ENCODE results near the gene CCDC121. TPM values are rescaled to one million over a fixed set of nuclear protein-coding genes. Genes with fewer than 3 reads are reported as not detected.

CCDC121 gene
- total and polyA plus RNA-seq, 10 of the 15 experiments (the other 5 are each of a cell fraction or from before 2014, with no cell fraction given) = 0.34 to 1.2 (median 0.63) TPM

DNA sequence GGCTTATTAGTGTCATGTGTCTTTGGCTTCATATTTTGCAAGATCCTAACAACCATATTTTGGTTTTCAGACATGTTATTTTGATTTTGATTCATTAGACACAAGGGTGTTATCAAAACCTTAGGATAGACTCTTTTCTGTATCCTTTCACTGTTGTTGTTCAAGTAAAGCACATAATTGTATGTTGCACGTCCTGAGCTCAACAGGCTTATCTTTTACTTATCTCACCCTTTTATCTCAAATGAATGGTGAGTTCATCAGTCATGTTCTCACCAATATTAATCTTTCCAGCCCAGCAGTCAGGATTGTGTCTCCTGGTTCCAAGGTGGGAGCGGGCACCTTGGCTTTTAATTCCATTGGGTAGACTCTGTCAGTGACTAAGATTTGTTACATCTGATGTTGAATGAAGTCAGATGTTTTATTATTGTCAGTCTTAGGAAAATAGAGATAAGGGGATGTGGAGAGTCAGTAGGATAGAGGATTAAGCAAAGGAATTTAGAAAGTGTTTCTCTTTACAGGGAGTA is 12.0 kb upstream of the CCDC121 start:
- in situ Hi-C loops (cut with MboI) = no loop called here
- ATAC-seq (no peak), FAIRE-seq (no peak), DNase-seq (ENCODE audit: low read depth, low spot score) (no peak)
- no peak overlapping the region for H2AFZ ChIP-seq (ENCODE audit: control insufficient read depth, low read depth, low read length)
- H3K4me1 ChIP-seq (ENCODE audit: control insufficient read depth, insufficient read depth, low read length) = no peaks in the 10 kb centered on the region
- no TSS peak for BruUV-seq (replicated peaks)
- peaks cover 0 to 25% of the 10 kb centered on the region in 2 experiments; a peak in 2 of 4 replicates for H3K36me3 ChIP-seq (ENCODE audit: control insufficient read depth in 2 of 2, insufficient read depth in 2 of 2, low read length in 1 of 2)
- H3K27ac ChIP-seq (ENCODE audit: control insufficient read depth, insufficient read depth) = no peak overlapping the region
- H4K20me1 ChIP-seq (ENCODE audit: control insufficient read depth, insufficient read depth) = no peaks in the 10 kb centered on the region
- intact Hi-C loops (cut with micrococcal nuclease; ENCODE audit: unreplicated experiment) = no loop called here
- no peaks in the 10 kb centered on the region for H3K27me3 ChIP-seq (replicated peaks in 1 of 2; ENCODE audit: control insufficient read depth in 2 of 2, insufficient read depth in 2 of 2, low read length in 1 of 2)
- ChIA-PET POLR2A (no interaction called here), SMC1A (ENCODE audit: uncharacterized antibody, unreplicated experiment) (interaction anchor here (1.0 kb wide), 1 partner anchor 14 kb away, joined by 3 read pairs; no protein-coding TSS in a partner anchor), CTCF (interaction anchor here (0.8 kb wide), 1 partner anchor 23 kb away, joined by 3 read pairs; the partner anchor contains the start of genes SLC4A1AP and SUPT7L), RAD21 (ENCODE audit: unreplicated experiment) (no interaction called here)
- H3K79me2 ChIP-seq (ENCODE audit: control insufficient read depth, insufficient read depth, low read length) = no peaks in the 10 kb centered on the region
- H3K4me3 ChIP-seq = no peak overlapping the region
- no peak overlapping the region for H3K4me2 ChIP-seq (ENCODE audit: control insufficient read depth, insufficient read depth)
- no peak overlapping the region for H3K9ac ChIP-seq (ENCODE audit: control insufficient read depth, insufficient read depth, low read length)
- H3K9me3 ChIP-seq (replicated peaks; ENCODE audit: control insufficient read depth, insufficient read depth, low read length) = no peaks in the 10 kb centered on the region
- TF ChIP-seq, protein P1, sequence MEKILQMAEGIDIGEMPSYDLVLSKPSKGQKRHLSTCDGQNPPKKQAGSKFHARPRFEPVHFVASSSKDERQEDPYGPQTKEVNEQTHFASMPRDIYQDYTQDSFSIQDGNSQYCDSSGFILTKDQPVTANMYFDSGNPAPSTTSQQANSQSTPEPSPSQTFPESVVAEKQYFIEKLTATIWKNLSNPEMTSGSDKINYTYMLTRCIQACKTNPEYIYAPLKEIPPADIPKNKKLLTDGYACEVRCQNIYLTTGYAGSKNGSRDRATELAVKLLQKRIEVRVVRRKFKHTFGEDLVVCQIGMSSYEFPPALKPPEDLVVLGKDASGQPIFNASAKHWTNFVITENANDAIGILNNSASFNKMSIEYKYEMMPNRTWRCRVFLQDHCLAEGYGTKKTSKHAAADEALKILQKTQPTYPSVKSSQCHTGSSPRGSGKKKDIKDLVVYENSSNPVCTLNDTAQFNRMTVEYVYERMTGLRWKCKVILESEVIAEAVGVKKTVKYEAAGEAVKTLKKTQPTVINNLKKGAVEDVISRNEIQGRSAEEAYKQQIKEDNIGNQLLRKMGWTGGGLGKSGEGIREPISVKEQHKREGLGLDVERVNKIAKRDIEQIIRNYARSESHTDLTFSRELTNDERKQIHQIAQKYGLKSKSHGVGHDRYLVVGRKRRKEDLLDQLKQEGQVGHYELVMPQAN (conservative IDR thresholded peaks at IDR 0.05) = no peak
- TF ChIP-seq DPF2 (IDR thresholded peaks at IDR 0.05) (no peak), NR2C2 (IDR thresholded peaks at IDR 0.05; ENCODE audit: borderline replicate concordance, control insufficient read depth, insufficient read length, low read depth) (no peak), JUND (IDR thresholded peaks at IDR 0.05; ENCODE audit: low read depth, low read length) (no peak), EZH2 (IDR thresholded peaks at IDR 0.05; ENCODE audit: borderline replicate concordance, control insufficient read depth, low read depth, low read length) (no peak), ZZZ3 (IDR thresholded peaks at IDR 0.05; ENCODE audit: control insufficient read depth, insufficient read length, low read depth) (no peak), NR2F1 (conservative IDR thresholded peaks at IDR 0.05) (no peak), TCF7 (IDR thresholded peaks at IDR 0.05; ENCODE audit: borderline replicate concordance) (no peak), BHLHE40 (IDR thresholded peaks at IDR 0.05; ENCODE audit: borderline replicate concordance in 1 of 2, low read depth in 2 of 2, low read length in 1 of 2) (no peak), ZNF384 (IDR thresholded peaks at IDR 0.05; ENCODE audit: borderline replicate concordance, low read depth, low read length) (no peak)
- TF ChIP-seq, protein P2, sequence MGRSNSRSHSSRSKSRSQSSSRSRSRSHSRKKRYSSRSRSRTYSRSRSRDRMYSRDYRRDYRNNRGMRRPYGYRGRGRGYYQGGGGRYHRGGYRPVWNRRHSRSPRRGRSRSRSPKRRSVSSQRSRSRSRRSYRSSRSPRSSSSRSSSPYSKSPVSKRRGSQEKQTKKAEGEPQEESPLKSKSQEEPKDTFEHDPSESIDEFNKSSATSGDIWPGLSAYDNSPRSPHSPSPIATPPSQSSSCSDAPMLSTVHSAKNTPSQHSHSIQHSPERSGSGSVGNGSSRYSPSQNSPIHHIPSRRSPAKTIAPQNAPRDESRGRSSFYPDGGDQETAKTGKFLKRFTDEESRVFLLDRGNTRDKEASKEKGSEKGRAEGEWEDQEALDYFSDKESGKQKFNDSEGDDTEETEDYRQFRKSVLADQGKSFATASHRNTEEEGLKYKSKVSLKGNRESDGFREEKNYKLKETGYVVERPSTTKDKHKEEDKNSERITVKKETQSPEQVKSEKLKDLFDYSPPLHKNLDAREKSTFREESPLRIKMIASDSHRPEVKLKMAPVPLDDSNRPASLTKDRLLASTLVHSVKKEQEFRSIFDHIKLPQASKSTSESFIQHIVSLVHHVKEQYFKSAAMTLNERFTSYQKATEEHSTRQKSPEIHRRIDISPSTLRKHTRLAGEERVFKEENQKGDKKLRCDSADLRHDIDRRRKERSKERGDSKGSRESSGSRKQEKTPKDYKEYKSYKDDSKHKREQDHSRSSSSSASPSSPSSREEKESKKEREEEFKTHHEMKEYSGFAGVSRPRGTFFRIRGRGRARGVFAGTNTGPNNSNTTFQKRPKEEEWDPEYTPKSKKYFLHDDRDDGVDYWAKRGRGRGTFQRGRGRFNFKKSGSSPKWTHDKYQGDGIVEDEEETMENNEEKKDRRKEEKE (IDR thresholded peaks at IDR 0.05) = no peak
- WGBS (ENCODE audit: insufficient coverage, insufficient replicate concordance, low lambda C conversion rate, missing lambda C conversion rate) = 76% methylated on average over 2 of the region's 2 CpGs

Measured in GM12878 (cell line).